Testis (tissue), 3 donors: ENCODE results near the gene PMEL. TPM values are rescaled to one million over a fixed set of nuclear protein-coding genes. Genes with fewer than 3 reads are reported as not detected.

Experiments
- polyA plus RNA-seq: library from polyadenylated mRNA; stranded (reverse); fragments of 350-450 nt; fragmentation: Illumina TruSeq; extraction: RNeasy Lipid Tissue Mini Kit (QIAGEN cat#74804); gene quantifications from one replicate; pipeline ENCODE4 v1.2.3, GENCODE V29; 2014; ENCODE audit warnings: low read depth, low replicate concordance; ENCODE audit not compliant: insufficient read depth
- total RNA-seq, 2 donors: library from RNA; depleted of rRNA; stranded (reverse); fragments of >200 nt; gene quantifications; one replicate each; pipeline ENCODE4 v1.2.3, GENCODE V29; 2016

PMEL gene
- total and polyA plus RNA-seq, 3 donors from 2014 or later = 8.2 to 11.1 (median 8.9) TPM

Other genes with a start within 250 kb of the PMEL start
- 100 to 1,000 TPM; 110 to 145 TPM for gene BLOC1S1, start 250.0 kb downstream of the PMEL start, total RNA-seq
- gene BLOC1S1, start 250.0 kb downstream of the PMEL start, polyA plus RNA-seq = 108 TPM
- gene RDH5, start 245.6 kb downstream of the PMEL start, total RNA-seq = 10 to 100 TPM; 15.1 to 18.0 TPM
- 9.8 TPM for gene RDH5, start 245.6 kb downstream of the PMEL start, polyA plus RNA-seq
- gene CD63, start 237.0 kb downstream of the PMEL start, total RNA-seq = 100 to 1,000 TPM; 600 to 668 TPM
- gene CD63, start 237.0 kb downstream of the PMEL start, polyA plus RNA-seq = 655 TPM
- 1 to 10 TPM; 3.1 to 3.3 TPM for gene GDF11, start 222.9 kb downstream of the PMEL start, total RNA-seq
- 3.0 TPM for gene GDF11, start 222.9 kb downstream of the PMEL start, polyA plus RNA-seq
- 10 to 100 TPM; 88.3 to 96.3 TPM for gene SARNP, start 148.3 kb downstream of the PMEL start, total RNA-seq
- 99.2 TPM for gene SARNP, start 148.3 kb downstream of the PMEL start, polyA plus RNA-seq
- 10 to 100 TPM; 16.2 to 18.6 TPM for gene ORMDL2, start 148.0 kb downstream of the PMEL start, total RNA-seq
- gene ORMDL2, start 148.0 kb downstream of the PMEL start, polyA plus RNA-seq = 82.4 TPM
- 10 to 100 TPM; 74.6 to 75.4 TPM for gene DNAJC14, start 136.5 kb downstream of the PMEL start, total RNA-seq
- gene DNAJC14, start 136.5 kb downstream of the PMEL start, polyA plus RNA-seq = 67.6 TPM
- gene MMP19, start 123.1 kb downstream of the PMEL start, total RNA-seq = 1 to 10 TPM; 1.3 TPM
- 6.5 TPM for gene MMP19, start 123.1 kb downstream of the PMEL start, polyA plus RNA-seq
- 10 to 100 TPM; 51.8 to 71.3 TPM for gene PYM1, start 38.1 kb downstream of the PMEL start, total RNA-seq
- 51.6 TPM for gene PYM1, start 38.1 kb downstream of the PMEL start, polyA plus RNA-seq
- gene DGKA, start 34.9 kb downstream of the PMEL start, total RNA-seq = 10 to 100 TPM; 28.9 to 40.4 TPM
- 40.3 TPM for gene DGKA, start 34.9 kb downstream of the PMEL start, polyA plus RNA-seq
- gene CDK2, start 788 bp upstream of the PMEL start, total RNA-seq = 10 to 100 TPM; 16.5 to 20.3 TPM
- gene CDK2, start 788 bp upstream of the PMEL start, polyA plus RNA-seq = 19.8 TPM
- 100 to 1,000 TPM; 144 to 198 TPM for gene RAB5B, start 8.0 kb upstream of the PMEL start, total RNA-seq
- 139 TPM for gene RAB5B, start 8.0 kb upstream of the PMEL start, polyA plus RNA-seq
- gene SUOX, start 31.2 kb upstream of the PMEL start, total RNA-seq = 10 to 100 TPM in 1 of 2 donors, 1 to 10 TPM in 1; 9.5 to 14.3 TPM
- gene SUOX, start 31.2 kb upstream of the PMEL start, polyA plus RNA-seq = 14.1 TPM
- gene IKZF4, start 55.0 kb upstream of the PMEL start, total RNA-seq = 10 to 100 TPM; 10.7 to 13.9 TPM
- gene IKZF4, start 55.0 kb upstream of the PMEL start, polyA plus RNA-seq = 17.7 TPM
- gene RPS26, start 75.9 kb upstream of the PMEL start, total RNA-seq = 100 to 1,000 TPM; 395 to 568 TPM
- gene RPS26, start 75.9 kb upstream of the PMEL start, polyA plus RNA-seq = 197 TPM
- 1 to 10 TPM; 3.3 to 9.8 TPM for gene ERBB3, start 114.1 kb upstream of the PMEL start, total RNA-seq
- 6.1 TPM for gene ERBB3, start 114.1 kb upstream of the PMEL start, polyA plus RNA-seq
- gene PA2G4, start 138.5 kb upstream of the PMEL start, total RNA-seq = 10 to 100 TPM; 61.0 to 81.4 TPM
- gene PA2G4, start 138.5 kb upstream of the PMEL start, polyA plus RNA-seq = 190 TPM
- gene RPL41, start 150.6 kb upstream of the PMEL start, total RNA-seq = 1,000 to 10,000 TPM; 1,066 to 1,985 TPM
- 2,323 TPM for gene RPL41, start 150.6 kb upstream of the PMEL start, polyA plus RNA-seq
- 10 to 100 TPM; 16.2 to 20.6 TPM for gene ZC3H10, start 152.2 kb upstream of the PMEL start, total RNA-seq
- 12.4 TPM for gene ZC3H10, start 152.2 kb upstream of the PMEL start, polyA plus RNA-seq
- 10 to 100 TPM; 72.0 to 99.8 TPM for gene ESYT1, start 162.2 kb upstream of the PMEL start, total RNA-seq
- 50.8 TPM for gene ESYT1, start 162.2 kb upstream of the PMEL start, polyA plus RNA-seq
- gene MYL6B, start 186.5 kb upstream of the PMEL start, total RNA-seq = 100 to 1,000 TPM; 229 to 428 TPM
- gene MYL6B, start 186.5 kb upstream of the PMEL start, polyA plus RNA-seq = 480 TPM
- 1,000 to 10,000 TPM in 1 of 2 donors, 100 to 1,000 TPM in 1; 939 to 1,373 TPM for gene MYL6, start 192.3 kb upstream of the PMEL start, total RNA-seq
- gene MYL6, start 192.3 kb upstream of the PMEL start, polyA plus RNA-seq = 1,271 TPM
- gene SMARCC2, start 223.4 kb upstream of the PMEL start, total RNA-seq = 100 to 1,000 TPM; 106 to 148 TPM
- gene SMARCC2, start 223.4 kb upstream of the PMEL start, polyA plus RNA-seq = 69.5 TPM